ENCODE results near the gene SLC40A1.

The SLC40A1 gene

GRCh38 chr2:189585226-189585756 is 4.7 kb upstream of the SLC40A1 start:
- no peak for TF ChIP-seq CTCF (conservative IDR thresholded peaks at IDR 0.05; ENCODE audit: low read depth, low read length)

GRCh38 chr2:189584686-189585085 is 4.1 kb upstream of the SLC40A1 start:
- H3K4me3 ChIP-seq (ENCODE audit: low read length): no peak overlapping the region
- TF ChIP-seq CTCF (conservative IDR thresholded peaks at IDR 0.05; ENCODE audit: low read depth, low read length): no peak
- DNase-seq (ENCODE audit: low read depth): no peak

More at GRCh38 chr2:189585226-189585756, 4.7 kb upstream of the SLC40A1 start:
- no peak for DNase-seq (ENCODE audit: low read depth)
- no peak overlapping the region for H3K4me3 ChIP-seq (ENCODE audit: low read length)

DNA sequence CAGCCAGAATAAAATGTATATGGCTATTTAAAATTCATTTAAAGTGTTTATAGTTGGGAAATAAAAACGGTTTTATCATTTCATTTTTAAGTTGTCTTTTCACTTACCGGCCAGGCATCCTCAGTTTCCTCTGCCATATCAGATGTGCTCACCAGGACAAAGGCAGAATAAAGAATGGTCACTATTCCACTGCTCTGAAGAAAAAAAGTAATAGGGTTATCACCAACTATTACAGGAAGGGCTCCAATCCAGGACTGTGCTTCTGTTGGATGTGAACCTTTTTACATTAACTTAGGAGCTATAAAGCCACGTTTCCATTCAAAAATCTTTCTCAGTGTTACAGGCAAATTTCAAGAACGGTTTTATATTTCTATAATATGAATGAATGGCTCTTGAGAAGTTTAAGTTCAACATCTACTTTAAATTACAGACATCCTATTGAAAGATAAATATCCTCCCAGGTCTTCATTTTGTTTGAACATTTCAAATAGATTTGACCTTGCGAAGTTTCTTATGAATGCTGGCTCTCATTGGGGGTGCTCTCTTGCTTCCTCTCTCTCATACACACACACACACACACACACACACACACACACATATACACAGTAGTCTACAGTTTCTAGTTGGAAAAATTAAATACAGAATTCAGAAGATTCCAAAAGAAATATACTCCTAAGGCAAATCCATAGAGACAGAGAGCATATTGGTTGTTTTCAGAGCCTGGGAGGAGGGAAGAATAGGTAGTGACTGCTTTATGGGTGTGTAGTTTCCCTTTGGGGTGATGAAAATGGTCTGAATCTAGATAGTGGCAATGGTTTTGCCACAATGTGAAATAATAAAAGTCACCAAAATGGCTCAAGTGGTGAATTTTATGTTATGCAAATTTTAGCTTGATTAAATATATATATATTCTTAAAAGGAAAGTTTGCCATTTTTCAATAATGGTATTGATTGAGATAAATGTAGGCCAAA is 2.9 kb upstream of the SLC40A1 start:
- no peak overlapping the region for H3K4me3 ChIP-seq (ENCODE audit: low read length)
- no peak for TF ChIP-seq CTCF (conservative IDR thresholded peaks at IDR 0.05; ENCODE audit: low read depth, low read length)
- no peak for DNase-seq (ENCODE audit: low read depth)

- no peak for DNase-seq (ENCODE audit: low read depth)
- H3K4me3 ChIP-seq (ENCODE audit: low read length): no peak overlapping the region
- TF ChIP-seq CTCF (conservative IDR thresholded peaks at IDR 0.05; ENCODE audit: low read depth, low read length): no peak
Measured at GRCh38 chr2:189582809-189583192, 2.2 kb upstream of the SLC40A1 start.

DNA sequence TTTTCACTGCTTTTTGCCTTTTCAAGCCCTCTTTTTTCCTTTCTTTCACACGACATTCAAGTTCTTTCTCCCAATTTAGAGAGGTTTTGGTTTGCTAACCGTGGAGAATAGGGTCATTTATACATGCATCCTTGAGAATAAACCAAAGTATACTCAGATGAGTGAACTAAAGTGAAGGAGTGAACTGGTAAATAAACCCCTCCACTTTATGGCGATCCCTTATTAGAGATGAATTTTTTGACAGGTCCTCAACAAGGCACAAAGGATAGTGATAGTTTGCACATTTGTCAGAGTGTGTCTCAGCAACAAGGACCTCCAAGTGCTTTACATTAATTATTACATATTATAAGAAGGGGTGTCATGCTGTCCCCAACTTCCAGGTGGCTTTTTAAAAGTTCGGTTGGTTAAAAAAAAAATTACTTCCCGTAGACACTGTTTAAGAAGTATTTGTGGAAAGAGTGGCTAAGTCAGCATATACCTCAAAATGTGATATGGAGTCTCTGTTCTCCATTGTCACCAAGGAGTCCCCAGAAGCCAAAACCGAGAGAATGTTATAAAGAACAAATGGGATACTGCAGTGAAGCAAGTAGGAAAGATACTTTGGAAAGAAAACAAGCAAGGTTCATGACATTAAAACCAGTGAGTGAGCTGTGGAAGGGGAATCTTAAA is 1.7 kb upstream of the SLC40A1 start:
- no peak for DNase-seq (ENCODE audit: low read depth)
- H3K4me3 ChIP-seq (ENCODE audit: low read length): no peak overlapping the region
- no peak for TF ChIP-seq CTCF (conservative IDR thresholded peaks at IDR 0.05; ENCODE audit: low read depth, low read length)

- no peak for TF ChIP-seq CTCF (conservative IDR thresholded peaks at IDR 0.05; ENCODE audit: low read depth, low read length)
- DNase-seq (ENCODE audit: low read depth): no peak
- H3K4me3 ChIP-seq (ENCODE audit: low read length): peak overlapping the region; percentile 66
Measured at GRCh38 chr2:189581354-189582139, 961 bp upstream of the SLC40A1 start.

Data from retinal pigment epithelial cell (primary cell).